Sciatic nerve (tissue), 2 donors: ENCODE data around the gene DUSP5. TPM values are rescaled to one million over a fixed set of nuclear protein-coding genes. Genes with fewer than 3 reads are reported as not detected.
A peak's percentile ranks its signal among the peaks of the same experiment; 100 is the strongest.
"Not testable (repeated sequence)": the region's sequence is repeated elsewhere in the genome, so short reads cannot be mapped to it uniquely, and the experiment has no call there.

Experiments used
- ATAC-seq: fragments of 200-7000 bp; cut with Tn5 transposase; one replicate; pipeline ENCODE4 v1.9.1; 2020; ENCODE audit warnings: mild to moderate bottlenecking, moderate library complexity
- DNase-seq: peaks from one replicate; pipeline ENCODE4 v3.0.0-alpha.2; 2020; ENCODE audit warnings: low spot score
- intact Hi-C: fragments of 100-400 bp; cut with DNase I; formaldehyde crosslinking; loops from one replicate; pipeline ENCODE4 v1.14.2; 2022
- total RNA-seq: library from RNA; stranded (reverse); fragmentation: NEBNext Ultra II Directional; extraction: Animal tissue kit (Norgen Biotek cat#: 25700); gene quantifications from one replicate; pipeline ENCODE4 v1.2.1, GENCODE V29; 2021
- donor health status: DM: no; HTN: no; CAD: no.
- donor health status: DM: no; HTN: no; CAD: no.

The DUSP5 gene
- total RNA-seq, 1 donor from 2014 or later = 53.5 TPM

- DNase-seq (no peak), ATAC-seq (no peak)
- intact Hi-C loops = no loop called here
These were observed 34.0 kb downstream of the DUSP5 start for GRCh38 chr10:110531687-110532086.

- intact Hi-C loops, DNase-seq, ATAC-seq: not testable (repeated sequence)
These were observed 34.9 kb downstream of the DUSP5 start for GRCh38 chr10:110532628-110533027.

GRCh38 chr10:110533149-110533548 lies 35.4 kb downstream of the DUSP5 start:
- intact Hi-C loops = no loop called here
- no peak for DNase-seq
- ATAC-seq = no peak

- intact Hi-C loops = no loop called here
- DNase-seq (no peak), ATAC-seq (no peak)
These were observed 36.9 kb downstream of the DUSP5 start for GRCh38 chr10:110534571-110534970.

GRCh38 chr10:110535958-110536891 lies 38.5 kb downstream of the DUSP5 start:
- intact Hi-C loops = no loop called here
- no peak for DNase-seq
- ATAC-seq = peak; percentile 42

- DNase-seq = no peak
- intact Hi-C loops = no loop called here
- ATAC-seq = no peak
These were observed 41.4 kb downstream of the DUSP5 start for GRCh38 chr10:110539091-110539490.

GRCh38 chr10:110540031-110540430 lies 42.3 kb downstream of the DUSP5 start:
- ATAC-seq = no peak
- intact Hi-C loops = no loop called here
- no peak for DNase-seq

- ATAC-seq (peak; percentile 33), DNase-seq (no peak)
- intact Hi-C loops = loop anchor here (5.0 kb wide), 1 partner anchor 233 kb away; no protein-coding TSS in a partner anchor
These were observed 47.3 kb downstream of the DUSP5 start for GRCh38 chr10:110544958-110545537.

GRCh38 chr10:110546077-110546476 lies 48.4 kb downstream of the DUSP5 start:
- DNase-seq (no peak), ATAC-seq (peak; percentile 55)
- intact Hi-C loops = loop anchor here (5.0 kb wide), 1 partner anchor 234 kb away; no protein-coding TSS in a partner anchor

GRCh38 chr10:110546499-110547110 lies 48.9 kb downstream of the DUSP5 start:
- DNase-seq (no peak), ATAC-seq (peak; percentile 30)
- intact Hi-C loops = loop anchor here (5.0 kb wide), 1 partner anchor 234 kb away; no protein-coding TSS in a partner anchor

- DNase-seq (no peak), ATAC-seq (peak; percentile 77)
- intact Hi-C loops = loop anchor here (5.0 kb wide), 1 partner anchor 235 kb away; no protein-coding TSS in a partner anchor
These were observed 49.5 kb downstream of the DUSP5 start for GRCh38 chr10:110547139-110547761.

- intact Hi-C loops = loop anchor here (5.0 kb wide), 1 partner anchor 236 kb away; no protein-coding TSS in a partner anchor
- no peak for DNase-seq
These were observed 50.3 kb downstream of the DUSP5 start for GRCh38 chr10:110548002-110548401.

GRCh38 chr10:110549211-110549610 lies 51.5 kb downstream of the DUSP5 start:
- intact Hi-C loops = loop anchor here (5.0 kb wide), 1 partner anchor 237 kb away; no protein-coding TSS in a partner anchor
- DNase-seq = no peak
- no peak for ATAC-seq

More at GRCh38 chr10:110548002-110548401, 50.3 kb downstream of the DUSP5 start:
- ATAC-seq = no peak

GRCh38 chr10:110553905-110554304 lies 56.2 kb downstream of the DUSP5 start:
- intact Hi-C loops = no loop called here
- DNase-seq (no peak), ATAC-seq (no peak)

GRCh38 chr10:110556296-110556695 lies 58.6 kb downstream of the DUSP5 start:
- intact Hi-C loops = no loop called here
- ATAC-seq (no peak), DNase-seq (no peak)

- no peak for DNase-seq
- intact Hi-C loops = no loop called here
- peak; percentile 62 for ATAC-seq
These were observed 59.4 kb downstream of the DUSP5 start for GRCh38 chr10:110556969-110557601.

- DNase-seq (no peak), ATAC-seq (no peak)
- intact Hi-C loops = no loop called here
These were observed 60.3 kb downstream of the DUSP5 start for GRCh38 chr10:110558041-110558440.

- DNase-seq = no peak
- intact Hi-C loops = no loop called here
These were observed 62.3 kb downstream of the DUSP5 start for GRCh38 chr10:110560012-110560411.

More at GRCh38 chr10:110560012-110560411, 62.3 kb downstream of the DUSP5 start:
- no peak for ATAC-seq
